ENCODE results near the gene SLC46A3.
"Not testable (repeated sequence)": the region's sequence is repeated elsewhere in the genome, so short reads cannot be mapped to it uniquely, and the experiment has no call there.

Gene SLC46A3

DNA sequence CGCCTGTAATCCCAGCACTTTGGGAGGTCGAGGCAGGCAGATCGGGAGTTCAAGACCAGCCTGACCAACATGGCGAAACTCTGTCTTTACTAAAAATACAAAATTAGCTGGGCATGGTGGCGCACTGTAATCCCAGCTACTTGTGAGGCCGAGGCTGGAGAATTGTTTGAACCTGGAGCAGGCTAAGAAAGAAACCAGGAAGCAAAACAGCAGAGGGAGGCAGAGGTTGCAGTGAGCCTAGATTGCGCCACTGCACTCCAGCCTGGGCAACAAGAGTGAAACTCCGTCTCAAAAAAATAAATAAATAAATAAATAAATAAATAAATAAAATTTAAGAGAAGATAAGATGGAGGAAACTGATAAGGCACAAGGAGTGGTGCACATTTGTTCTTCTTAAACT lies 35.6 kb downstream of the SLC46A3 start:
- DNase-seq (ENCODE audit: low read depth in 2 of 2): not testable (repeated sequence)

DNA sequence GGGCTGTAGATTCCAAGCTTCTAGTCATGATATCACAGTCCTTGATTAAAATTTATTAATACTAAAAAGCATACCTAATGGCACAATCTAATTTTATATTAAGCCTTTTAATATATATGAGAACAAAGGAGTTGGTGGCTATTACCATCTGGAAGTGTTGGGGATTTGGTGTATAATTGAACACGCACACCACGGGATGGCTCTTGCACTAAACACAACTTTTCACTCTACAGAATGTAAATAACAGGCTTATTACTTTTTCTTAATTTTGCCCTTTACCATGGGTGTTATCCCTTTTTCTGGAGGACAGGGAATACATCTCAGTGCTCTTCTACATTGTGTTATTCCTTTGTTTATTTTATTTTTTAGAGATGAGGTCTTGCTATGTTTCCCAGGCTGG lies 38.2 kb downstream of the SLC46A3 start:
- DNase-seq (ENCODE audit: low read depth in 2 of 2): no peak

DNA sequence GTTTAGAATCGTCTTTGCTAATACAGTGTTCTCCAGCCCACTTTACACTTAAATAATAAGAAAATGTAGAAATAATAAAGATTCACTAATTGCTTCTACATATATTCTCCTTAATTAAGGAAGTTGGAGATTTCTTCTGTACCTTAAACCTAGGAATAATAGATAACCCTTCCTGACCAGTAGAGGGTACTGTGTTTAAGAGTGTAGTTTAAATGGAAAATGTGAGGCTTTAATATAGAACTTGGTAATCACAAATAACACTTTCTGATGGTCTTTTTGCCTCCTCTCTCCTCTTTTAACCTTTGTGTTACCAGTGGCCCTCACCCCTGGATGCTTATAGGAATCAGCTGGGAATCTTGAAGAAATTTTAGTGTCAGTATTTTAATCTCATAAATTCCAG lies 39.1 kb downstream of the SLC46A3 start:
- DNase-seq (ENCODE audit: low read depth in 2 of 2): no peak

DNA sequence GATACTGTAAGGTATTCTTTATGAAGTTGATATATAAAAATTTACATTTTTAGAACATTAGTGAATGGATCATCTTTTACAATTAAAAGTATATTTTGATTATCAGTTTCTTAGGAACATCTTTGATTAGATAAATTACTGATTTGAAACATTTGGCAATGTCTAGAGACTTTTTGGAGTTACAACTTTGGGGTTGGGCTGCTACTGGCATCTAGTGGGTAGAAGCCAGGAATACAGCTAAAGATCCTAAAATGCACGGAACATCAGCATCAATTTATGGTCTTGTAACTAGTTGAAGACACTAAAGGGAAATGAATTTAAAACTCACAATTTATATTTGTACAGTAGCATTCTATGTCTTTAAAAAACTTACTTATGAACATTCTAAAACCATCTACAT lies 40.0 kb downstream of the SLC46A3 start:
- DNase-seq (ENCODE audit: low read depth in 2 of 2): no peak

DNA sequence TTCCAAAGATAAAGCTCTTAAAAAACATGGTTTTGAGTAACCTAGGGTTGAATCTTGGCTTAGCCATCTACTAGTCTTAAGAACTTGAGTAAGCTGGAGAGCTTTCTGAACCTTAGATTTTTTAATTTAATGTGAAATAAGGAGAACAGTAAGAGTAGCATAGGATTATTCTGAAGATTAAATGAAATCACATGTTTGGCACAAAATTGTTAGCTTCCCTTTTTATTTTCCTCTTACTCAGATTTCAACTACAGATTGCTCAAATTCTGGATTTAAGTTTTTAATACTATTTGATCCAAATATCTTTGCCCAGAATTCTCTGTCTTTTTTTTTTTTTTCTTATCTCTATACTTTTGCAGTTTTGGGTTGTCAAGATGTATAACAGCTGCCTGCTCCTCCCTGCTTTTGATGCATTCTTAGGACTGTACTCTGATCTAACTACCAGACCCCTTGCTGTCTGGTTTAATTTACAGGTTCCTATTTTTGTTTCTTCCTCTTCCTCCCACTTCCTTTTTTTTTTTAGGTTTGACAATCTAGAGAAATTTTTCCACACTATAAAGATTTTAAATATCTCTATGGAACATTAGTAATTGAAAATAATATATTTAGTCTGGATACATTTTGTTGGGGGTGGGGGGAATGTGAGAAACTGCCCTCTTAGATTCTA lies 47.5 kb downstream of the SLC46A3 start:
- no peak for DNase-seq (ENCODE audit: low read depth in 2 of 2)

DNA sequence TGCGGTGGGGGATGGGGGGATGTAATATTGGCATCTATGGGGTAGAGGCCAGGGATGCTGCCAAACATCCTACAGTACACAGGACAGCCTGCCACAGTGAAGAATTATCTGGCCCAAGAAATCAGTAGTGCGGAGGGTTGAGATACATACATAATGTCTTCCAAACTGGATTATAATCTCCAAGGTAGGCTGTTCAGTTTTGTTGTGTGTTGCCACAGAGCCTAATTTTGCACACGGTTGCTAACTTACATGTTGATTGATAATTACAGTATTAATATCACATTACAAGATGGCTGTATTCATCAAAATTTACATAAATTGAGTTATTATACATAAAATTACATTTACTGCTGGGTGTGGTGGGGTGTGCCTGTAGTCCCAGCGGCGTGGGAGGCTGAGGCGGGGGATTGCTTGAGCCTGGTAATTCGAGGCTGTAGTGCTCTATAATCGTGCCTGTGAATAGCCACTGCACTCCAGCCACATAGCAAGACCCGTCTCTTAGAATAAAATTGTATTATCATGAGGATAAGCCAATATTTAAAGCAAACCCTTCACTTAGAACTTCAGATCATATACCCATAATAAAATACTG lies 51.8 kb downstream of the SLC46A3 start:
- DNase-seq (ENCODE audit: low read depth in 2 of 2): no peak

DNA sequence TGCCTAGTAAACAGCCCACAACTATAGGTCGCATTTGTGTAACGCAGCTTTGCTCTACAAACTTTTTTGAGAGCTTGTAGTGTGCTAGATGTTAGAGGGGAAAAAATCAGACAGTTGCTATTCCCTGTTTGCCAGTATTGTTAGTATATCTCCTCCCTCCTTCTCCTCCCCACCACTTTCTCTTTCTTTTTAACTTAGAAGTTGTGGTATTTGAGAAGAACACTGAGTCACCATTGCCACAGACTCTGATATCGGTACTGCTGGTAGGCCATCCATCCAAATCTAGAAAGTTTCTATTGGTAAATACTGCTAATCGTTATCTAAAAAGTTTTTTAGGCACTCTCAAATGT lies 59.2 kb downstream of the SLC46A3 start:
- no peak for DNase-seq (ENCODE audit: low read depth in 2 of 2)

DNA sequence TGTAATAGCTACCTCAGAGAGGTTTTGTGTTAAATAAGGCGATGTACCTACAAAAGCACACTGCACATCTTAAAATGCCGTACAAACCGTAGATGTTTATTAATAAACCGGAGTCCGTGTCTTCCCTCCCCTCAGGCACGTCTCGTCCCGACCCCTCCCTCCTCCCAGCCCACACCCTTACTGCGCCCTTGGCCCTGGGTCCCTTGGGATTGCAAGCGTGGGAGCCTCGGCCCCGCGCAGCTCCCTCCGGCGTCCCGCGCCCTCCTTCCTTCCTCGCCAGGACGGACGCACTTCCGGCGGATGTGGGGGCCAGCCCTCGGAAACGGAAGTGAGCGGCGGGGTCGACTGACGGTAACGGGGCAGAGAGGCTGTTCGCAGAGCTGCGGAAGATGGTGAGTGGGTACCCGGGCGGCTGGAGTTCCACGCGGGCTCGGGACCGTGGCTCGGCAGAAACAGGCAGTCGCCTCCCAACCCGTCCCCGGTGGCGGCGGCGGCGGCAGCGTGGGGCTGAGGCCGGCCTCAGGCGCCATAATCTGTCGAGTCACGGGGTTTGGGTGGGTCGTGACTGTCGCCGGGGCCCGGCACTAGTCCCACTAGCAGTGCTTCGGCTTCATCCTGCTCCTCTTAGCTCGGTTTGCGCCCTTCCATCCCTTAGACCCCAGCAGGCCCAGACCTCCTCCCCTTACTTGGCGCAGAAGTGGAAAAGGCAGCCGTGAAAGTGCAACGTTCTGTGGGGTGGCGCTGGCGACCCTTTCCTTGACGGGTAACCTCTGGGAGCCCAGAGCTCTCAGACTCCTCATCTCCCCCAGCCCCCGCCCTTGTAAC lies 59.8 kb downstream of the SLC46A3 start, which contains the start of gene POMP:
Gene POMP (plus strand): TSS at position 335 of the 825 bp plus-strand sequence. CDS start 55 bp downstream, at position 390.
- peak; percentile 68 to 76 for DNase-seq (ENCODE audit: low read depth in 2 of 2)

DNA sequence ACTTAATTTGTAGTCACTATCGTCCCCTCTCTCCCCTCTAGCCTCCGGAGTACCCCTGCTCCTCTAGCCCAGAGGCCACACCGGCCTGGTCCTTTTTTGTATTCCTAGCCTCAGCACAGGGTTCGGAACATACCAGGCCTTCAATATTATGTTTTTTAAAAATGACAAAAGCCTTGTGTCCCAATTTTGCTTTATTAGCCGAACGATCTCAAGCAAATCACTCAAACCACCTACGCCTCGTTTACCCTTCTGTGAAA lies 60.3 kb downstream of the SLC46A3 start:
- DNase-seq (ENCODE audit: low read depth in 2 of 2): no peak

DNA sequence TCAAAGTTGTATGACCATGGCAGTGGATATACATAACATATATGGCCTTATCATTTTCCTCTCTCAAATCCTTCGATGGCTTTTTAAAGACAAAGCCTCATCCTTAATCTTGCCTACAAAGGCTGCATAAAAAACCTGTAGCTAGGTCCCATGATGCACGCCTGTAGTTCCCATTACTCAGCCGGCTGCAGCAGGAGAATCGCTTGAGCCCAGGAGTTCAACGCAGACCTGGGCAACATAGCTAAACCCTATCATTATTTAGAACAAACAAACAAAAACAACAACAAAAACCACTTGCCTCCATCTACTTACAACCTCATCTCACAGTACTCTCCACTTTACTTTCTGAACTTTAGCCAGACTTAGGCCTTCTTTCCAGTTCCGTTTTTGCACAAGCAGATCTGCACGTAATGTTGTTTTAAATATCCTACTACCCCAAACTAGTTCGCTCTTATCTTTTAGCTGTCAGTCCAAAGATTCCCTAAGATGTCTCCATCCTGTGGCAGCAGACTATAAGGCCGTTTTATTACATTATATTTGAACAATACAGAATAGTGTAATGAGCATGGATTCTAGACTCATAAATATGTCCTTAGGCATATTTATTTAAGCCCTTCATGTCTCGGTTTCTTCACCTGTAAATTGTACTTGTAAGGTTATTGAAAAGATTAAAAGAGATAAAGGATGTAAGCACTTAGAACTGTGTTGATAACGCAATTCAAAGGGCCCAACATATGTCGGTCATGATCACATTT lies 60.8 kb downstream of the SLC46A3 start:
- no peak for DNase-seq (ENCODE audit: low read depth in 2 of 2)

DNA sequence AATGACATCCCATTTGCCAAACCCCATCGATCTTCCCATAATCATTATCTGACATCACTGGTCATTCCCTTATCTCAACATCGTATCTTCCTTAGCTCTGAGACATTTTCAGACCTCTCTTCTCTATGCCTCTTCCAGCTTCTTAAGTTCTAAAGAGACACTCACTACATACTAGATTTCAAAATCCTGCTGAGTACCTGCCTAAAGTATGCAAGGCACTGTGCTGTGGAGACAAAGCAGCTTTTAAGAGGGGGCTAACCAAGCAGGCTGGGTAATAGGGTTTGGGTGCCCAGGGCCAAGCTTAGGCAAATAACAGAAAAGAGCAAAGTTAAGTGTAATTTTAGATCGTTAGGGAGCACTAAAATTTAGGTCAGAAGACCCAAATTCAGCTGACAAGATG lies 63.2 kb downstream of the SLC46A3 start:
- DNase-seq (ENCODE audit: low read depth in 2 of 2): peak in 1 of 2 experiments; percentile 36

DNA sequence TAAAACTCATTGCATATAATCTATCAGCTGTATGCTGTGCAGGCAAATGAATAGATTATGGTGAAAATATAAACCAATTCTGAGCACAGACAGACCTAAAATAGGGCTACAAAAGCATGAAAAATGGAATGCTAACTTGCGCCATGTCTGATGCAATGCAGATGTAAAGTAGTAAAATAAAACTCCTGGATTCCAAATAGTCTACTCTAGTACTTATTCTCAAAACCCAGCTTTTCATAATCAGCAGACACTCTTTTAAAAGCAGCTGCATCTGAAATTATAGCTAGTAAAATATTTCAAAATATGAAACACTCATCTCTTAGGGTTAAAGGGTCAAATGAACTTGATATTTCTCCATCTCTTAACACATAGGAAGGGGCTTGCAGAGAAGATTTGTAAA lies 64.5 kb downstream of the SLC46A3 start:
- DNase-seq (ENCODE audit: low read depth in 2 of 2): peak; percentile 44 to 55

DNA sequence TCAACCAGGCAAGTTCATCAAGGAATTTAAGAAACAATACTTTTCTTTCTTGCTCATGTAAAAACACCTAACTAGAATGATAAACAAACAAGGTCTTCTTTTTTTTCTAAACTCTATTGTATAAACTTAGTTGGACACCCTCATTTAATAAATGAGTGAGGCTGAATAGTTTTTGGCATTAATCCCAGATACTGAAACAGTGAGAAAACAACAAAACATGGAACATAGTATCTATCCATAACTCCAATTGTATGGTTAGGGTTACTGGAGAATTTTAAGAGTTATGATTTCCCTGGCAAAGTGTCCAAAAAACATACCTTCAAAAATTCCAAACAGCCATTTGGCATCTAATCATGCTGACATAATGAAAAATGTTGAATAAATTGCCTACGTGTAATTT lies 65.7 kb downstream of the SLC46A3 start:
- DNase-seq (ENCODE audit: low read depth in 2 of 2): no peak

DNA sequence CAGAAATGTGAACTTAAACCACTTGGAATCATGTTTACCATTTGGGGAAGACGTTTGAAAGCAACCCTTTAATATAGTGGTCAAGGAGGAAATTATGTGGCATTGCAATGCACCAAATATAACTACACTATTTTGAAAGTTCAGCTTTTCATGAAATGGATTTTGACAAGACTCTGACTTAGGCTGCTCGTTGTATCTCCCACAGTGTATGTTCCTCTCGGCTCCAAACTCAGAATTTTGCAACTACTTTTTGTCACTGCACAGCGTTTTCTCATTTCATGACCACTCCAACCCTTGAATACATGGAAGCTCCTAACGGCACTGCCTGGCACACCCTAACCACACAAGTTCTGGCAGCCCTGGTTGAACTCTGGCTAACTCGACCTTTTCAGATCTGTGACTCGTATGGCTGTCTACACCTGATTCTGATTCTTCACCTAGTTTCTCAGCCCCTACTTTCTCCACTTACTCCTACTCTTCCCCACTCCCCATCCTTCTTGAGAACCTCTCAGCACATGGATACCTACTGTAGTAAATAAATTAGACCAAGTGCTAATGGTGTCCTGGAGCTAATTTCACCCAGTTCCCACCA lies 66.9 kb downstream of the SLC46A3 start:
- no peak for DNase-seq (ENCODE audit: low read depth in 2 of 2)

DNA sequence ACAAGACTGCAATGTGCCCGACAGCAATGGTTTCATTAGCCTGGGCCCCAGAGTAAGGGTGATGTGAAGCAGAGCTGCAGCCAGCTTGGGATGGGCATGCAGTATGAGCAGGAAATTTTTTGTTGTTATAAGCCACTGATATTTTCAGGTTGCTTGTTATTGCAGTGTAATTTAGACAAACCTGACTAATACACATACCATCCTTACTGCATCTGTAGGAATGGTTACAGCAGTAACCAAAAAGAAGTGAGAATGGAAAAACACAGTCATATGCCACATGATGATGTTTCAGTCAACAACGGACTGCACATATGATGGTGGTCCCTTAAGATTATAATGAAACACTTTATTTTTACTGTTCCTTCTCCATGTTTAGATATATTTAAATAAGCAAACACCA lies 68.5 kb downstream of the SLC46A3 start:
- no peak for DNase-seq (ENCODE audit: low read depth in 2 of 2)

All from fibroblast of skin of left biceps (primary cell).